ENCODE results near the gene UNK. TPM values are rescaled to one million over a fixed set of nuclear protein-coding genes. Genes with fewer than 3 reads are reported as not detected.
"Not testable (repeated sequence)": the region's sequence is repeated elsewhere in the genome, so short reads cannot be mapped to it uniquely, and the experiment has no call there.

The UNK gene
- total RNA-seq, 2 donors from 2014 or later = 18.3 to 21.8 TPM

- peak; percentile 78 for ATAC-seq
- DNase-seq = peak; percentile 75 to 82
- intact Hi-C loops (cut with DNase I, micrococcal nuclease) = no loop called here
These were observed 19.7 kb upstream of the UNK start, which contains the start of gene GALK1 for GRCh38 chr17:75764711-75765421. Gene GALK1 (minus strand): TSS chr17:75765192. CDS start chr17:75765136, 56 bp downstream.

- DNase-seq (no peak), ATAC-seq (no peak)
- intact Hi-C loops (cut with DNase I, micrococcal nuclease) = no loop called here
These were observed 18.6 kb upstream of the UNK start for GRCh38 chr17:75765981-75766380.

GRCh38 chr17:75767881-75768280 lies 16.7 kb upstream of the UNK start:
- DNase-seq (no peak), ATAC-seq (no peak)
- intact Hi-C loops (cut with DNase I, micrococcal nuclease) = no loop called here

- ATAC-seq = peak; percentile 70
- intact Hi-C loops (cut with DNase I, micrococcal nuclease) = no loop called here
- DNase-seq = peak; percentile 57 to 62
These were observed 15.1 kb upstream of the UNK start for GRCh38 chr17:75769536-75769935.

GRCh38 chr17:75771334-75772281 lies 13.0 kb upstream of the UNK start:
- intact Hi-C loops (cut with DNase I, micrococcal nuclease) = no loop called here
- peak in 1 of 2 donors; percentile 49 for DNase-seq
- peak; percentile 51 for ATAC-seq

GRCh38 chr17:75773121-75773807 lies 11.3 kb upstream of the UNK start:
- DNase-seq = no peak
- intact Hi-C loops (cut with DNase I, micrococcal nuclease) = no loop called here
- ATAC-seq = no peak

GRCh38 chr17:75773808-75774470 lies 10.7 kb upstream of the UNK start:
- DNase-seq = peak in 1 of 2 donors; percentile 20
- intact Hi-C loops (cut with DNase I, micrococcal nuclease) = no loop called here
- ATAC-seq = no peak

GRCh38 chr17:75774471-75774990 lies 10.1 kb upstream of the UNK start:
- DNase-seq (peak in 1 of 2 donors; percentile 17), ATAC-seq (no peak)
- intact Hi-C loops (cut with DNase I, micrococcal nuclease) = no loop called here

GRCh38 chr17:75774991-75775668 lies 9.5 kb upstream of the UNK start:
- ATAC-seq (no peak), DNase-seq (peak in 1 of 2 donors; percentile 18)
- intact Hi-C loops (cut with DNase I, micrococcal nuclease) = no loop called here

- intact Hi-C loops (cut with DNase I, micrococcal nuclease) = no loop called here
- peak in 1 of 2 donors; percentile 20 for DNase-seq
- ATAC-seq = no peak
These were observed 8.0 kb upstream of the UNK start for GRCh38 chr17:75776386-75777295.

- DNase-seq = no peak
- intact Hi-C loops (cut with DNase I, micrococcal nuclease) = no loop called here
These were observed 7.2 kb upstream of the UNK start for GRCh38 chr17:75777296-75777922.

GRCh38 chr17:75778066-75778860 lies 6.3 kb upstream of the UNK start:
- DNase-seq; intact Hi-C loops (cut with DNase I, micrococcal nuclease): not testable (repeated sequence)
- ATAC-seq = peak; percentile 0

More at GRCh38 chr17:75777296-75777922, 7.2 kb upstream of the UNK start:
- no peak for ATAC-seq

- intact Hi-C loops (cut with DNase I, micrococcal nuclease) = no loop called here
- peak in 1 of 2 donors; percentile 80 for DNase-seq
- peak; percentile 39 for ATAC-seq
These were observed 5.8 kb upstream of the UNK start for GRCh38 chr17:75778861-75779249.

- intact Hi-C loops (cut with DNase I, micrococcal nuclease) = no loop called here
- ATAC-seq (peak; percentile 67), DNase-seq (peak; percentile 94 to 99)
These were observed 5.2 kb upstream of the UNK start for GRCh38 chr17:75779250-75779986.
